ENCODE results near the gene TSR2.
"Not testable (repeated sequence)": the region's sequence is repeated elsewhere in the genome, so short reads cannot be mapped to it uniquely, and the experiment has no call there.

The TSR2 gene

DNA sequence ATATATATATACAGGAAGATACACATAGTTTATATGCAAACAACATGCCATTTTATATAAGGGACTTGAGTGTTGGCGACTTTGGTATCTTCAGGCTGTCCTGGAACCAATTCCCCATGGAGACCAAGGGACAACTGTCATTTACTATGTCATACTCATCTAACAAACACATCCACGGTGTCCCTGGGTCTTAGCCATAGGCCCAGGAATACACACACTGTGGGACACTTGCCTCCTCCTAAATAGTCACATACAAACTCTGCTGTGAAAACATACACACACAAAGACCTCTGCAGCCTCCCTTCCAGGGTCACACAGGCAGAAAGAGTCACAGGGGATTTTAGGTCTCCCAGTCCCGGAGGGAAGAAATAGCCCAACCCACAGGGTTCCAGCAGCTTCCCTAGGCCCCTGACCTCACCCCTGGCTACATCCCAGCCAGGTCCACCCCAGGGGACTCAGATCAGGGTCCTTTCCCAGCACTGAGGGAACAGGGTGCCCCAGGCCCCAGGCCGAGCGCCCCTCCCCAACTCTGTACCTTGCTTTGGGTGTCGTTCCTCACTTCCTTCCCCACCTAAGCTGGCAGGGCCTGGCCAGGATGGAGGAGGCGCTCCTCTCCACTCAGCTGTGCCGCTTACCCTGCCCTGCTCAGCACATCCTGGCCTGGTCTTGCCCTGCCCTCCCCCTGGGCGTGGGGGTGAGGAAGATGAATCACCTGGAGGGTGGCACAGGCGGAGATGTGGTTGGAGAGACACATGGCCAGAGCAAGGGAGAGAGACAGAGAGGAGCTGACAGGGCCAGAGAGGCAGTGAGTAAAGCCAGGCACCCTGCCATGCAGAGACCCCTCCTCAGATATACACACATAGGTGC is 34.0 kb downstream of the TSR2 start:
- no peak for DNase-seq

DNA sequence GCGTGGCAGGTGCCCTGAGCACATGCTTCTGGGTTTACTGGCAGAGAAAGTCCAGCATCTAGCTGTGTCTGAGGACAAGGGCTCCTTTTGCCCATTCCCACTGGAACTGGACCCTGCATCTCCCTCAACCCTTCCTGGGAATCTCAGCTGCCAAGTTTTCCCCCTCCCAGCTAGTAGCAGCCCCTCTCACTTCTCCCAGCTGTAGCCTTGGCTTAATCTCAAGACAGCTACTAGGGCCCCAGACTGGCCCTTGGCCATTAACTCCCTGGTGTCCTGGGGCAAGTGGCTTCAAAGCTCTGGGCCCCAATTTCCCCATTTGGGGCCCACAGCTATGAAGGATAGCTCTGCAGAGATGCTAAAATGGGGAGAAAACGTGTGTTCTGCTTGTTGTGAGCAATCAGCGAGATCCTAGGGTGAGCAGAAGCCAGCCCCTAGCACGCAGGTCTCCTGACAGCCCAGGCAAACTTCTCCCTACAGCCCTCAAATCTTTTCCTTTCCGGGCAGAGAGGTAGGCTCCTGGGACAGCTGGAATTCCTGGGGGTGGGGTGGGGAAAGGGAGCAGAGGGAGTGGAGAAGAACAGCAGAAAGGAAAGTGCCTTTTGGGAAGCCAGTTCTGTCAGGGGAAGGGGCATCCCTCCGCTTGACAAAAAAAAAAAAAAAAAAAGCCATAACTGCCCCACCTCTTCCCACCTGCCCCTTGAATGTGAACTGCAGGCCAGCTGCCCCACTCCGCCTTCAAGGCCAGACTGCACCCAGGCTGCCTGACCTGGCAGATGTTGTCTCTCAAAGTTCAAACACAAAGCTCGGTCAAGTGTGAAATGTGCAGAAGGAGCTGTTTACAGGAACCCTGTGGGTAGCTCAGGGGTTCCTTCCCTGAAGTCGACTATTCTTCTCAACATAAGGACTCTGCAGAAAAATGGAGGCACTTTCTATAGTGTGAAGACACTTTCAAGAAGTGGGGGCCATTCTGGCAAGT is 39.2 kb downstream of the TSR2 start:
- no peak for DNase-seq

DNA sequence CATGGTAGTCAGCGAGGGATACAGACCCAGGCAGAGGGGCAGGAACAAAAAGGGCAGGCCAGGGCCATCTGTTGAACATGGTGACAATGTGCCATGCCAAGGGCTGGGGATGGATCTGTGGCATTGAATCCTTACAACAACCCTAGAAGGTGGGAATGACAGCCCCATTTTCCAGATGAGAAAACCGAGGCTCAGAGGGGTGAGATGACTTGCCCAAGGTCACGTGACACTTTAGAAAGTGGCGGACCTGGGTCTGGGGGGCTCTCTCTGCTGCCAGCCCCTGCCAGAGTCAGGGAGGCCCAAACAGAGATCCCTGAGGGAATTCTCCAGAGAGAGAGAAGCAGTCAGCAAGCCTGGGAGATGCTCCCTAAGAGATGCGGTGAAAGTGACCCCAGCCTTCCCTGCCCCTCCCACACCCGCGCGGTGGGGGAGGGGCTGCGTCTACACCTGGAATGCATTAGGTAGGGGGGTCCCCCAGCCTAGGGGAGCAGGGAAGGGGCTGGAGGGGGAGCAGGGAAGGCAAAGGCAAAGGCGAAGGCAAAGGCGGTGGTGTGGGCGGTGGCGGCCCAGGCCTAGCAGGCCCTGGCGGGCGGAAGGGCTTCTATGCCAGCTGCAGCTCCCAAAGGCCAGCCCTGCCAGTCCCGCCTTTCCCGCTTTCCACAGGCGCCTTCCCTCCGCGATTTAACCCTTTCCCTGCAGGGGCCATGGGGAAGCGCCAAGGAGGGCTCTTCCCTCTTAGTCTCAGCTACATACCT is 42.8 kb downstream of the TSR2 start:
- DNase-seq = no peak

DNA sequence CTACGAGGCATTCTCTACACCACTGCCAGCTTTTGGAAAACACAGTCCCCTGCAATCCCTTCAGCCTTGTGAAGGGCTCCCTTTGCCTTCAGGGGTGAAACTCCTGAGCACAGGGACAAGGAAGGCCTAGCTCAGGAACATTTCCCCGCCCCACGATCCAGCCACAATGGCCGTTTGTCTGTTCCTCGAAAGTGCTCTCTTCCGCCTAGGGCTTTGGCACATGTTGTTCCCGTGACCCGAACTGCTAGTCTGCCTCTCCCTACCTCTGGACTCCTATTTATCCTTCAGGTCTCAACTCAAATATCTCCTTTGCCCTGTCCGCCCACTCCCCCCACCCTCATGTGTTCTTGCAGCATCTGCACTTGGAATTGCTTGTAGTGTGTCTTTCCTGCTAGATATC is 43.7 kb downstream of the TSR2 start:
- no peak for DNase-seq

DNA sequence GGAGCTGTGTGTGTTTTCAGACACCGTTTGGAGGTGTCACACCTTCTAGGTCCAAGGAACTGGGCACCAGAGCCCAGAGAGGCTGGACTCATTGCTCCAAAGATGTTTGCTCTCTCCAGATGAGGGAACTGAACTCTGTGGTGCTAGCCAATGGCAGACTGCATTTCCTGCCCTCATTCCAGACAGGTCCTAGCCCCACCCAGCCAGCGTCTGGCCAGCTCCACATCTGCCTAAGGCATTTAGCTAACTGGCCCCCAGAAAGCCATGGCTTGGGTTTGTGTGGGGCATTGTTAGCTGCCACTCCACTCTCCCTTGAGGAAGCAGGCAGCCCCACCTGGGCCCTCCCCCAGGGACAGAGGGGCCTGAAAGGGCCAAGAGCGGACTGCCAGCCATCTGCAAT is 44.5 kb downstream of the TSR2 start:
- no peak for DNase-seq

DNA sequence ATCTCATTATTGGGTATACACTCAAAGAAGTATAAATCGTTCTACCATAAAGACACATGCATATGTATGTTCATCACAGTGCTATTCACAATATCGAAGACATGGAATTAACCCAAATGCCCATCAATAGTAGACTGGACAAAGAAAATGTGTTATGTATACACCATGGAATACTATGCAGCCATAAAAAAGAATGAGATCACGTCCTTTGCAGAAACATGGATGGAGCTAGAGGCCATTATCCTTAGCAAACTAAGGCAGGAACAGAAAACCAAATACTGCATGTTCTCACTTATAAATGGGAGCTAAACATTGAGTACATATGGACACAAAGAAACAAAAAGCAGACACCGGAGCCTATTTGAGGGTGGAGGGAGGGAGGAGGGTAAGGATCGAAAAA is 49.6 kb downstream of the TSR2 start:
- DNase-seq = not testable (repeated sequence)

DNA sequence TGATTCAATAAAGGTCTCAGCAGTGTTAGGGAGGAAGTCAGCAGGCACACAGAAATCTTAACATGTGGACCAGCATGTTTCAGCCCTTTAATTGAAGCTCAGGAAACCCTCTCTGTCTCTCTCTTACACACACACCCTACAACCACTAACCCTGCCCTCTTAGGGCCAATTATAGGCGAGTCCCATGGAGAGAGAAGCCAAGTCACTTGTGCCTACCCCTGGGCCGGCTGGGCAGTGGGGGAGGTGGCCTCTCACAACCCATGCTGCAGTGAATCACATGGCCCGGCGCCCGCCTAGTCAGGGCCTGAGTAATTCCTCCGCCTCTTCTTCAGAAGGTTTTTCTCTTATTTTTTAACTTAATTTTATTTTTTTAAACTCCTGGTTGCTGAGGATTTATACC is 52.1 kb downstream of the TSR2 start:
- DNase-seq = no peak

DNA sequence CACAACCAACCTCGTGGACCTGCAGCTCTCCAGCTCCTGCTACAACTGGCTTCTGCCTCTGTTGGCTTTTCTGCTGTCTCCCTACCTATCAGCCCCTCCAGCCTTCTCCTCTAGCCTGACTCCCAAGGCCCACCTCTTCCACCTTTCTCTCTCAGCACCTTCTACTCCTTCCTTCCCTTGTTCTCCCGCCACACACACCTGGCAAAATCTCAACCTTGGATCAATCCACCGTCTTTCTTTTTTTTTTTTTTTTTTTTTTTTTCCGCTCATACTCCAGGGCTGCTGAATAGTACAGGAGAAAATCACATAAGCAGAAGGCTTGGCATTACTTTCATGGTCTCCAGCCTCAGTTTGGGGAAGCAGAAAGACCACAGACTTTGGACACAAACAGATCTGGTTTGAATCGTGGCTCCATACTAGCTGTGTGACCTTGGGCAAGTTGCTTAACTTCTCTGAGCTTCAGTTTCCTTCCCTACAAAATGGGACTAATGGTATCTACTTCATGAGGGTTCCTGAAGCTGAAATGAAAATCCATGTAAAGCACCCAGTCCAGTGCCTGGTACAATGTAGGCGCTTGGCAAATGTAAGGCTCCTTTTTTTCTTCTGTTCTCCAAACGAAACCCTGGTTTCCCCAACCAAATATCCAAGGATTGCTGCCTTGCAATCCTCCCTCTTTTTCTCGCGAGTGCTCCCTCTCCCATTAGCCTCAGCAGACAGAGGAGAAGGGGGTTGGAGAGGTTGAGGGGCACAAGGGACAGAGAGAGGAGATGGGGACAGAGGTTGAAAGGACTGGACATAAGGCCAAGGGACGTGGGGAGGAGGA is 54.2 kb downstream of the TSR2 start:
- DNase-seq = no peak
